IPS DF 6.9 (cell line): ENCODE data around the gene AFF3.

Experiments used
- DNase-seq: peaks from one replicate; pipeline ENCODE4 v3.0.0-alpha.2; 2013; ENCODE audit warnings: low read depth, low spot score
- H3K27ac ChIP-seq: one replicate; pipeline ENCODE4 v1.5.1; 2013; ENCODE audit warnings: low read length, control low read depth
- H3K27me3 ChIP-seq: 2 replicates; pipeline ENCODE4 v1.6.1; 2013; ENCODE audit warnings: mild to moderate bottlenecking, low read length; ENCODE audit not compliant: control insufficient read depth, insufficient read depth
- H3K36me3 ChIP-seq: 2 replicates; pipeline ENCODE4 v1.6.1; 2013; ENCODE audit warnings: low read length; ENCODE audit not compliant: control insufficient read depth, insufficient read depth
- H3K4me1 ChIP-seq: 2 replicates; pipeline ENCODE4 v1.6.1; 2013; ENCODE audit warnings: low read length; ENCODE audit not compliant: control insufficient read depth, insufficient read depth
- H3K4me3 ChIP-seq: 2 replicates; pipeline ENCODE4 v1.5.1; 2013; ENCODE audit warnings: mild to moderate bottlenecking, low read length
- H3K9me3 ChIP-seq: 2 replicates; pipeline ENCODE4 v1.6.1; 2013; ENCODE audit warnings: low read length, inconsistent platforms; ENCODE audit not compliant: control insufficient read depth, insufficient read depth
- WGBS: extraction: QIAGEN DNeasy Blood & Tissue Kit; methylation state at CpG from one replicate; pipeline ENCODE4 v1.1.7; 2013; ENCODE audit warnings: mixed read lengths, missing lambda C conversion rate; ENCODE audit not compliant: insufficient read length, insufficient coverage; 5-methylcytosine and 5-hydroxymethylcytosine counted together

Gene AFF3

DNA sequence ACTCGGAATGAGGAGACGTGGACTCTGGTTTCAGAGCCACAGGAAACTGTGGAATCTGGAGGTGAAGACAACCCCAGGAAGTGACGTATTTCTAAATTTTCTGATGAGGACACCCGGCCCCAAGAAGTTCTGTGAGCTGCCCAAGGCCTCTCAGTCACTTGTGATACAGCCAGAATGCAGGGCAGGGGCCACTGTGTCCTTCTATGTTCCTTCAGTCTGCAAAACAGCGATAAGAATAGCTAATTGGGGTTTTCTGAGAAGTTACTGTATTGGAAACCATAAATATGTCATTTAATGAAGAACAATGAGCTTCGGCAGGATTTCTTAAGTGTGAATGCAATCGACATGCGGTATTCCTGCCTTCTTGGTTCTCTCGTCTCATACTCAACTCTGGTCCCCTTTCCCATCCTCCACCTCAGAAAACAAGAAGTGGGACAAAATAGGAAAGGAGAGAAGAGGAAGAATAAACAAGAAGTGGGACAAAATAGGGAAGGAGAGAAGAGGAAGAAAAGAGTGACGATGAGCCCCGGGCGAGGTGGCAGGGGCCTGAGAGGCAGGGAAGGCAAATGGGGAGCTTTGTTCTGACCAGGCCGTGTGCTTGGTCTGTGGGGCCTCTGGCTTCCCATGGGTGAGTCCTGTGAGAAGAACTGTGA, 370.6 kb downstream of the AFF3 start:
- DNase-seq, result no peak
- Histone ChIP-seq H3K4me3 (no peak overlapping the region), H3K4me1 (no peaks in the 10 kb centered on the region; the same call in 1 of the 2 replicates), H3K9me3 (no peaks in the 10 kb centered on the region), H3K27me3 (no peaks in the 10 kb centered on the region), H3K27ac (no peak overlapping the region), H3K36me3 (no peaks in the 10 kb centered on the region)
- no CpG with 5 or more reads among the region's 13 CpGs for WGBS

- H3K36me3 ChIP-seq, result no peaks in the 10 kb centered on the region
- no peak overlapping the region for H3K4me3 ChIP-seq
- H3K27me3 ChIP-seq, result no peaks in the 10 kb centered on the region
- DNase-seq, result no peak
- H3K4me1 ChIP-seq, result no peaks in the 10 kb centered on the region
- no peaks in the 10 kb centered on the region for H3K9me3 ChIP-seq
- no CpG with 5 or more reads among the region's 2 CpGs for WGBS
- no peak overlapping the region for H3K27ac ChIP-seq
Measured at GRCh38 chr2:99770876-99771275, 371.5 kb downstream of the AFF3 start.

- Histone ChIP-seq H3K9me3 (no peaks in the 10 kb centered on the region), H3K27me3 (no peaks in the 10 kb centered on the region), H3K36me3 (no peaks in the 10 kb centered on the region), H3K4me1 (no peaks in the 10 kb centered on the region), H3K27ac (no peak overlapping the region), H3K4me3 (no peak overlapping the region)
- no CpG with 5 or more reads among the region's 4 CpGs for WGBS
- no peak for DNase-seq
Measured at GRCh38 chr2:99765731-99766318, 376.6 kb downstream of the AFF3 start.

- no peak for DNase-seq
- no peaks in the 10 kb centered on the region for H3K36me3 ChIP-seq
- WGBS, result no CpG with 5 or more reads among the region's 6 CpGs
Measured at GRCh38 chr2:99763764-99764163, 378.6 kb downstream of the AFF3 start.

GRCh38 chr2:99762714-99763113, 379.7 kb downstream of the AFF3 start:
- WGBS, result no CpG with 5 or more reads among the region's 7 CpGs
- Histone ChIP-seq H3K27ac (no peak overlapping the region), H3K27me3 (no peaks in the 10 kb centered on the region), H3K9me3 (no peaks in the 10 kb centered on the region), H3K4me3 (no peak overlapping the region), H3K36me3 (no peaks in the 10 kb centered on the region), H3K4me1 (no peaks in the 10 kb centered on the region)
- no peak for DNase-seq

More at GRCh38 chr2:99763764-99764163, 378.6 kb downstream of the AFF3 start:
- Histone ChIP-seq H3K27ac (no peak overlapping the region), H3K27me3 (no peaks in the 10 kb centered on the region), H3K4me1 (no peaks in the 10 kb centered on the region), H3K9me3 (no peaks in the 10 kb centered on the region), H3K4me3 (no peak overlapping the region)

DNA sequence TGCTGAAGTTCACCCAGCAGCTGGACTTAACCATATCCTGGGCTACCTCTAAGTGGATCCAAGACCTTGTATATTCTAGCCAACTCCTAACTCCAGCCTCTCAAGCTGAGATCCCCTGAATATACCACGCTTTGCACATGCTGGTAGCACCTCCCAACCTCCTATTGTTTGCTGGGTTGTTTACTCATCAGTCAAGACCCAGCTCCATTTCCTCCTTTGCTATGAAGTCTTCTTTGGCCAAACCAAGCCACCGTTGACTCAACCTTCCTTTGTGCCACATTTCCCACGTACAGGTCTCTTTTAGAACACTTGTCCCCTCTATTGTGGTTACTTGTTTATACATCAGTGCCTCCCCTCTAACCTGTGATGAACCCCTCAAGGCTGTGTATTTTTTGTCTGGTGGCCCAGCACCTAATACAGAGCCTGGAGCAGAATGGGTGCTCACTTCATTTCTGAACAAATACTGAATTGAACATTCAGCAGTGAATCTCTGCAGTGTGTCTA, 384.7 kb downstream of the AFF3 start:
- Histone ChIP-seq H3K4me3 (no peak overlapping the region), H3K27me3 (no peaks in the 10 kb centered on the region), H3K4me1 (no peaks in the 10 kb centered on the region), H3K27ac (no peak overlapping the region), H3K9me3 (no peaks in the 10 kb centered on the region), H3K36me3 (no peaks in the 10 kb centered on the region)
- WGBS, result no CpG with 5 or more reads among the region's 3 CpGs
- DNase-seq, result no peak

DNA sequence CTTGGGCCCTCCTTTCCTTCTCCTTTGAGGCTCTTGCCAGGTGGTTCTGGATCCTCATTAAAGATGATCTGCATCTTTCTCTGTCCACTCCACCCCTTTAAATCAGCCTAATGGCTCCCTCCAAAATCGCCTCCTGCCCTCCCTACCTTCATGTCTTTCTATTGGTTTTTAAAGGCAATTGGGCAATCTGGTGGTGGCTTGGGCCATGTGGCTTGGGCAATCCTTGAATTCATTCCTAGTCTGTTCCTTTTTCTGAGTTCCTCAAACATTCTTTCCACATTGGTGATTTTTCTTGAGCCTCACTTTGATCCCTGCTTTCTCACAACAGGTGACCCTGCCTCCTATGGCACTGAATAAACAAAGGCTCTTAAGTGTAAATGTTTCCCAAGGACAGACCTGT, 386.3 kb downstream of the AFF3 start:
- H3K4me1 ChIP-seq, result no peaks in the 10 kb centered on the region
- no CpG with 5 or more reads among the region's 1 CpG for WGBS
- H3K27me3 ChIP-seq, result no peaks in the 10 kb centered on the region
- no peak overlapping the region for H3K4me3 ChIP-seq
- H3K9me3 ChIP-seq, result no peaks in the 10 kb centered on the region
- no peak for DNase-seq
- H3K27ac ChIP-seq, result no peak overlapping the region
- H3K36me3 ChIP-seq, result no peaks in the 10 kb centered on the region

DNA sequence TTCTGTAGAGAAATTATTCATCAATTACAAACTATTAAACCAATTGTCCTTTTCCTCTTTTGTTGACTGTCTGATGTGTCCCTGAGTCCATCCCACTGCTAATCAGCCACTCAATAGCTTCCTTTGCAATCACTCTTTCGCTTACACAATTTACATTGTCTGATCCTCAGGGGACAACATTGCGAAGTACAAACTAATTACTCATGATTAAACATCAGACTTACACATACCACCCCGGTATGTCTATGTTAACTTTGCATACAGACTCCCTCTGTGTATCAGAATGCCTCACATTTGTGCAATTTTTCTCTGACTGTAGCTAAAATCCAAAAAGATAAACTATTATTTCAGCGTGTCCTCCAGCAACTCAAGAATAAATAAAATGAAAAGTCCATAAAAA, 388.2 kb downstream of the AFF3 start:
- no peak for DNase-seq
- no peaks in the 10 kb centered on the region for H3K9me3 ChIP-seq
- H3K36me3 ChIP-seq, result no peaks in the 10 kb centered on the region
- H3K27ac ChIP-seq, result no peak overlapping the region
- H3K4me3 ChIP-seq, result no peak overlapping the region
- no peaks in the 10 kb centered on the region for H3K4me1 ChIP-seq
- no CpG with 5 or more reads among the region's 4 CpGs for WGBS
- H3K27me3 ChIP-seq, result no peaks in the 10 kb centered on the region

GRCh38 chr2:99753505-99753904, 388.9 kb downstream of the AFF3 start:
- Histone ChIP-seq H3K4me3 (no peak overlapping the region), H3K9me3 (no peaks in the 10 kb centered on the region), H3K27me3 (no peaks in the 10 kb centered on the region), H3K4me1 (no peaks in the 10 kb centered on the region), H3K36me3 (no peaks in the 10 kb centered on the region), H3K27ac (no peak overlapping the region)
- WGBS, result no CpG with 5 or more reads among the region's 8 CpGs
- no peak for DNase-seq

DNA sequence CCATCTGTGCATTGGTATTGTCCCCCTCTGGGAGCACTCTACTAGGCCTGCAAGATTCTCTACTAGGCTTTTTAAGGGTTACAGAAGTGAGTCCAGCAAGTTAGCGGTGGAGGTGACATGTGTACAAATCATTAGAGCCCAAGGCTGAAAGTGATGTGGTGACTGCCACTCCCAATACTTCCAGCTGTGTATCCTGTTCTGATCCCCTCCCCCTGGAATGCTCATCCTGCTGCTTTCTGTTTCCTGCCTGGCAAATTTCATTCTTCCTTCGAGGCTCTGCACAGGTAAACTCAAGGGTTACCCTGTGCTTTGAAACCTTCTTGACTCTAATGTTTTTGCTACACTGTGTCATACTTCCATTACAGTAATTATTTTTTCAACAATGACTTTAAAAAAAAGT, 394.0 kb downstream of the AFF3 start:
- H3K27me3 ChIP-seq, result no peaks in the 10 kb centered on the region
- no peaks in the 10 kb centered on the region for H3K36me3 ChIP-seq
- DNase-seq, result peak; percentile 22
- no CpG with 5 or more reads among the region's 2 CpGs for WGBS
- H3K27ac ChIP-seq, result no peak overlapping the region
- no peak overlapping the region for H3K4me3 ChIP-seq
- H3K4me1 ChIP-seq, result no peaks in the 10 kb centered on the region
- no peaks in the 10 kb centered on the region for H3K9me3 ChIP-seq

- H3K4me1 ChIP-seq, result no peaks in the 10 kb centered on the region
- no peak overlapping the region for H3K27ac ChIP-seq
- no CpG with 5 or more reads among the region's 3 CpGs for WGBS
- H3K36me3 ChIP-seq, result no peaks in the 10 kb centered on the region
- no peak for DNase-seq
- H3K27me3 ChIP-seq, result no peaks in the 10 kb centered on the region
- H3K4me3 ChIP-seq, result no peak overlapping the region
- H3K9me3 ChIP-seq, result no peaks in the 10 kb centered on the region
Measured at GRCh38 chr2:99747842-99748241, 394.5 kb downstream of the AFF3 start.
